ENCODE data around the gene BRD4. TPM values are rescaled to one million over a fixed set of nuclear protein-coding genes. Genes with fewer than 3 reads are reported as not detected.

BRD4 gene
- total RNA-seq, 4 donors from 2014 or later, result 39.5 to 87.9 (median 61.2) TPM

DNA sequence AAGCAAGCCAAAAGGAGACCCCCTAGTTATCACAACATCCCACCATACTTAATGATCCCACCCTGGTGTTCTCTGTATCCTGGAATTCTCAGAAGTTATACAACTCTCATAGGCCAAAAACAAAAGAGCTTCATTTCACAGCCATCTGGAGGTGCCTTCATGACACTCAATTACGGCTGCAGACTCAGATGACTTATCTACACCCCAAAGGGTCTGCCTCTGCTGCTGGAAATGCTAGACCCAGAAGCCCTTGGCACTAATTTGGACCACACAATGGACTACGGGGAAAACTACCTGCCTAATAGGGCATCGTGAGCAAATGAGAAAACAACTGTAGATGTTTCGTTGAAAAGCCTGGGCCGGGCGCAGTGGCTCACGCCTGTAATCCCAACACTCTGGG is 40.2 kb downstream of the BRD4 start:
- no peak for DNase-seq
- in situ Hi-C loops (cut with MboI; ENCODE audit: low pct_ligation_motif_present in 1 of 4, low pct_unique_long_range_greater_than_20kb in 1 of 4, low sequenced_read_pairs in 3 of 4) (no loop called here), intact Hi-C loops (cut with DNase I; ENCODE audit: low total_unique reads) (no loop called here)
- peaks cover 70 to 97% (median 74%) of the 10 kb centered on the region in 4 donors for H3K4me1 ChIP-seq
- no peak overlapping the region for H3K4me3 ChIP-seq
- TF ChIP-seq POLR2A (IDR thresholded peaks at IDR 0.05), result no peak
- TF ChIP-seq EP300 (IDR thresholded peaks at IDR 0.05; ENCODE audit: low read depth), result no peak
- TF ChIP-seq POLR2AphosphoS5 (IDR thresholded peaks at IDR 0.05), result no peak
- TF ChIP-seq, protein P1, sequence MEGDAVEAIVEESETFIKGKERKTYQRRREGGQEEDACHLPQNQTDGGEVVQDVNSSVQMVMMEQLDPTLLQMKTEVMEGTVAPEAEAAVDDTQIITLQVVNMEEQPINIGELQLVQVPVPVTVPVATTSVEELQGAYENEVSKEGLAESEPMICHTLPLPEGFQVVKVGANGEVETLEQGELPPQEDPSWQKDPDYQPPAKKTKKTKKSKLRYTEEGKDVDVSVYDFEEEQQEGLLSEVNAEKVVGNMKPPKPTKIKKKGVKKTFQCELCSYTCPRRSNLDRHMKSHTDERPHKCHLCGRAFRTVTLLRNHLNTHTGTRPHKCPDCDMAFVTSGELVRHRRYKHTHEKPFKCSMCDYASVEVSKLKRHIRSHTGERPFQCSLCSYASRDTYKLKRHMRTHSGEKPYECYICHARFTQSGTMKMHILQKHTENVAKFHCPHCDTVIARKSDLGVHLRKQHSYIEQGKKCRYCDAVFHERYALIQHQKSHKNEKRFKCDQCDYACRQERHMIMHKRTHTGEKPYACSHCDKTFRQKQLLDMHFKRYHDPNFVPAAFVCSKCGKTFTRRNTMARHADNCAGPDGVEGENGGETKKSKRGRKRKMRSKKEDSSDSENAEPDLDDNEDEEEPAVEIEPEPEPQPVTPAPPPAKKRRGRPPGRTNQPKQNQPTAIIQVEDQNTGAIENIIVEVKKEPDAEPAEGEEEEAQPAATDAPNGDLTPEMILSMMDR (IDR thresholded peaks at IDR 0.05), result no peak
- 60 to 93% methylated on average over 1 to 7 of the region's 7 CpGs for WGBS, 2 donors (ENCODE audit: low coverage in 1 of 2)
- no peaks in the 10 kb centered on the region for H3K36me3 ChIP-seq
- no peaks in the 10 kb centered on the region for H3K9me3 ChIP-seq
- no peak overlapping the region for H3K27ac ChIP-seq
- H3K27me3 ChIP-seq, result no peaks in the 10 kb centered on the region

DNA sequence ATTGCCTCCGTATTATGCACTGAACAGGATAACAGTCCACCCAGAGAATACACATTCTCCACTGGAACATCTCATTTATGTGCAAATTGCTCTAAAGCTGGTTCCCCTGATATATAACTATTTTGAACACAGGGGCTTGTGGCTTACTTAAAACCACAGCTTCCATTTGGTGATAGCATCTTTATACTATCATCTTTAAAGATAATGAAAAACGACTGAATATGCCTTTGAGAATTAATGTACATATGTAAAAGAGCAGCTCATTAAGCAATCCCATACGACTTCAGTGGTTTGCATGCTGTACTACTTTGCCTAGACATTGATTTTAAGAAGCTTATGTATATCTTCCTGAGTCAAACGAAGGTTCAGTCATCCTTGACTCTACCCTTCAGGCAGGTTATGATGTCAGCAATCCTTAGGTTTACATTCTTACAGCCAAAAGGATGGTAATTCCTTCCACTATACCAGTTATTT is 40.8 kb downstream of the BRD4 start:
- H3K9me3 ChIP-seq, result no peaks in the 10 kb centered on the region
- no peaks in the 10 kb centered on the region for H3K27me3 ChIP-seq
- peaks cover 65 to 97% (median 73%) of the 10 kb centered on the region in 4 donors for H3K4me1 ChIP-seq
- intact Hi-C loops (cut with DNase I; ENCODE audit: low total_unique reads), result no loop called here
- 60 to 65% methylated on average over 4 of the region's 4 CpGs for WGBS, 2 donors (ENCODE audit: low coverage in 1 of 2)
- H3K4me3 ChIP-seq, result no peak overlapping the region
- TF ChIP-seq POLR2AphosphoS5 (IDR thresholded peaks at IDR 0.05) (no peak), EP300 (IDR thresholded peaks at IDR 0.05; ENCODE audit: low read depth) (no peak), POLR2A (IDR thresholded peaks at IDR 0.05) (no peak)
- TF ChIP-seq, protein P1 (IDR thresholded peaks at IDR 0.05), result no peak
- DNase-seq, result no peak
- no peaks in the 10 kb centered on the region for H3K36me3 ChIP-seq
- in situ Hi-C loops (cut with MboI; ENCODE audit: low pct_ligation_motif_present in 1 of 4, low pct_unique_long_range_greater_than_20kb in 1 of 4, low sequenced_read_pairs in 3 of 4), result no loop called here
- no peak overlapping the region for H3K27ac ChIP-seq

DNA sequence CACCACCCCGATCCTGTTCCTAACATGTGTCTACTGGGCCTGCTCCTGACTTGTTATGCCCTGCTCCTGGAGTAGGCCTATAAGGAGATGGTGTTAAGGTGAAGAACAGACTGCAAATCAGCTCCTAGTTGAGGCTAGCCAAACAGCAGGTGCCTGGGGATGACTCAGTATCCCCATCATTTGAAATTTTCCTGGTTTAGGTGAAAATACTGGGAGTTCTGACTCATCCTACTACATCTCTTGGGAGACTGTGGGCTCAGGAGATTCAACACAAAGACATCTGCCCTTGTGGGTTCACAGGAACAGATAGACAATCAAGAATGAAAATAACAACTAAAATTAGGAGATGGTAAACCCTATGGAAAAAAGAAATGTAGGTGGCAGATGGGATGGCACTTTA is 41.2 kb downstream of the BRD4 start:
- H3K4me1 ChIP-seq, result peaks cover 66 to 96% (median 73%) of the 10 kb centered on the region in 4 donors
- 80 to 96% methylated on average over 1 of the region's 1 CpG for WGBS, 2 donors (ENCODE audit: low coverage in 1 of 2)

DNA sequence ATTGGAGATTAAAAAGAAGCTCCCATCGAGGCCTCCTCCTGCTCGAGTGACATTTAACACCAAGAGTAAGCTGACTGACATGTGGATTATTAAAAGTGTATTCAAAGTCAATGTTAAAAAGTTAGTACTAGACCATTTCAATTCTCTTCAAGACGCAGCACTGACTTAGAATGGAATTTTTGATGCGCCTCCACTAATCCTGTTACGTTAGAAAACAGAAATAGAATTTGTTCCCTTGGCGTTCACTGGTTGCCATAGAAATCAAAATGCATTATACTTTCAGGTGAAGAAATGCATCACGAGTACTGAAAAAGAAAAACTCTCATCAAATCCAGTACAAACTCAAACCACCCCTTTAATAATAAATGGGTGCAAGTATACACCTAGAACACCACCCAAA is 42.2 kb downstream of the BRD4 start:
- no peak for DNase-seq
- TF ChIP-seq EP300 (IDR thresholded peaks at IDR 0.05; ENCODE audit: low read depth) (no peak), POLR2A (IDR thresholded peaks at IDR 0.05) (no peak), POLR2AphosphoS5 (IDR thresholded peaks at IDR 0.05) (no peak)
- TF ChIP-seq, protein P1 (IDR thresholded peaks at IDR 0.05), result no peak
- Histone ChIP-seq H3K27ac (no peak overlapping the region), H3K9me3 (no peaks in the 10 kb centered on the region), H3K36me3 (no peaks in the 10 kb centered on the region), H3K4me3 (no peak overlapping the region), H3K4me1 (peaks cover 65 to 98% (median 72%) of the 10 kb centered on the region in 4 donors), H3K27me3 (no peaks in the 10 kb centered on the region)
- intact Hi-C loops (cut with DNase I; ENCODE audit: low total_unique reads) (no loop called here), in situ Hi-C loops (cut with MboI; ENCODE audit: low pct_ligation_motif_present in 1 of 4, low pct_unique_long_range_greater_than_20kb in 1 of 4, low sequenced_read_pairs in 3 of 4) (no loop called here)
- 73 to 77% methylated on average over 5 to 7 of the region's 7 CpGs for WGBS, 2 donors (ENCODE audit: low coverage in 1 of 2)

More for the DNA sequence above, 41.2 kb downstream of the BRD4 start:
- Histone ChIP-seq H3K27ac (no peak overlapping the region), H3K36me3 (no peaks in the 10 kb centered on the region), H3K4me3 (no peak overlapping the region), H3K27me3 (no peaks in the 10 kb centered on the region), H3K9me3 (no peaks in the 10 kb centered on the region)
- TF ChIP-seq POLR2AphosphoS5 (IDR thresholded peaks at IDR 0.05) (no peak), EP300 (IDR thresholded peaks at IDR 0.05; ENCODE audit: low read depth) (no peak), POLR2A (IDR thresholded peaks at IDR 0.05) (no peak)
- TF ChIP-seq, protein P1 (IDR thresholded peaks at IDR 0.05), result no peak
- in situ Hi-C loops (cut with MboI; ENCODE audit: low pct_ligation_motif_present in 1 of 4, low pct_unique_long_range_greater_than_20kb in 1 of 4, low sequenced_read_pairs in 3 of 4), result no loop called here
- DNase-seq, result no peak
- intact Hi-C loops (cut with DNase I; ENCODE audit: low total_unique reads), result no loop called here
